Measurements from ENCODE around the gene CBFA2T2. TPM values are rescaled to one million over a fixed set of nuclear protein-coding genes. Genes with fewer than 3 reads are reported as not detected.
"Not testable (repeated sequence)": the region's sequence is repeated elsewhere in the genome, so short reads cannot be mapped to it uniquely, and the experiment has no call there.

The CBFA2T2 gene
- total RNA-seq, 2 donors from 2014 or later, result 8.3 to 10.7 TPM

DNA sequence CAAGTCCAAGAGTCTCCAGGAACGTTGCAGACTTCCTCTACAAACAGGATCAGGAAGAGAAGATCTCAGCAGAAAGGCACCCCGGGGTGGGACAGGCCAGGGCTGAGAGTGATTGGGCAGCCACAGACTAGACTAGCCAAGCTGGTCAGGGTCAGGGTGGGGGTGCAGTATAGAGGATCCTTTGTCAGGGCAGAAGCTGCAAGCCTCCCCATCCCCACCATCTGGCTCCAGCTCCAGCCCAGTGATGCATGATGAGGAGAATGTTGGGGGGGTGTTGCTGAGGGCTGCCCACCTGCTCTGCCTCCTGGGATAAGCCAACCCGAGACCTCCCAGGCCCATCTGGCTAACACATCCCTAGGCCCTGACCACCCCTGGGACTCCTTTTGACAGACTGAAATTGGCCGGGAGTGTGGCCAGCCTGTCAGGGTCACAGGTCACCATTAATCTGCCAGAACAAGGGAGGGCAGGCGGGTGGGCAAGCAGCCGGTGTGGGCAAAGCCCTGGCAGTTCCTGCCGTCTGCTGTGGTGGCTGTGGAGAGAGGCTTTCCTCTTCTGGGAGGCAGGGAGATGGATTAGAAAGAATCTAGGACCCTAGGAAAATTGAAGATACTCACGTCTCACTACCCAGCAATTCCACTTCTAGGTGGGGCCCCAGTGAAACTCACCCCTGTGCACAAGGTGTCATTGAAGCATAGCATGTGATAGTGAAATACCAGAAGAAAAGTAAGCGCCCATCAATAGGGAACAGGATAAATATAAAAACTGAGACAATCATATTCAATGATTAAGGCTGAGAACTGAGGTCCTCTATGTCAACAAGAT is 24.2 kb upstream of the CBFA2T2 start:
- no peak for DNase-seq
- peak; percentile 46 to 47 for ATAC-seq
- intact Hi-C loops (cut with DNase I), result no loop called here

DNA sequence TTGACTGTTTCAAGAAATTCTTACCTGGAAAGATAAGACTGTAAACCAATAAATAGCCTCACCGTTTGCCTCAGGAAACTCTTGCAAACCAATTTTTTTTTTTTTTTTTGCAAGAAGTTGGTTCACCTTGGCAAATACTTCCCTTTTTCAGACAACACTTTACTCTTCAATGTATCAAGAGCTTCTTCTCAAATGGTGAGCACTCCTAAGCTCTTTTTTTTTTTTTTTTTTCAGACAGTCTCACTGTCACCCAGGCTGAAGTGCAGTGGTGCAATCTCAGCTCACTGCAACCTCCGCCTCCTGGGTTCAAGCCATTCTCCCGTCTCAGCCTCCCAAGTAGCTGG is 23.6 kb upstream of the CBFA2T2 start:
- ATAC-seq (no peak), DNase-seq (no peak)
- intact Hi-C loops (cut with DNase I), result no loop called here

DNA sequence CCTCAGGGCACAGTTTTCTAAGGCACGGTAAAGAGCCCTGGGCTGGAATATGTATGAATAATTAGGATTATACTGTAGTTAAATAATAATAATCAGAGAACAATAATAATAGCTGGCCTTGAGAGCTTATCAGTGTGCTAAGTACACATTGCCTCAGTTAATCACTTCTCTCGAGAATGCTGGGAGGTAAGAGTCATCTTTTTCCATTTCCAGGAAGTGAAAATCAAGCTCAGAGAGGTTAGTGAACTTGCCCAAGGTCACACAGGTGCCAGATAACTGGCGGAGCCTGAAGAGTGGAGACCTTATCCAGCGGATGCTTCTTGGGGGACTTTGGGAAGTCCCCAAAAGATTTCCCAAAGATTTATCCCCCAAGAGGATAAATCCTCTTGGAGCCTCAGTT is 19.4 kb upstream of the CBFA2T2 start:
- no peak for ATAC-seq
- intact Hi-C loops (cut with DNase I), result no loop called here
- DNase-seq, result no peak

DNA sequence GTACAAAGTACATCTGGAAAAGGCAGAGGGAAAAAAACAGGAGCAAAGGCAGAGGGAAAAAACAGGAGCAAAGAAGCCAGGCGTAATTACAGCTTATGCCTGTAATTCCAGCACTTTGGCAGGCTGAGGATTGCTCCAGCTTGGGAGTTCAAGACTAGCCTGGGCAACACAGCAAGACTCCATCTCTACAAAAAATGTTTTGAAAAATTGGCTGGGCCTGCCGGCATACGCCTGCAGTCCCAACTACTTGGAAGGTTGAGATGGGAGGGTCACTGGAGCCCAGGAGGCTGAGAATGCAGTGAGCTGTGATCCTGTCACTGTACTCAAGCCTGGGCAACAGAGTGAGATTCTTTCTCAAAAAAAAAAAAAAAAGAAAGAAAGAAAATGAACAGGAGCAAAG is 19.0 kb upstream of the CBFA2T2 start:
- intact Hi-C loops (cut with DNase I), result no loop called here
- DNase-seq, result no peak
- no peak for ATAC-seq

DNA sequence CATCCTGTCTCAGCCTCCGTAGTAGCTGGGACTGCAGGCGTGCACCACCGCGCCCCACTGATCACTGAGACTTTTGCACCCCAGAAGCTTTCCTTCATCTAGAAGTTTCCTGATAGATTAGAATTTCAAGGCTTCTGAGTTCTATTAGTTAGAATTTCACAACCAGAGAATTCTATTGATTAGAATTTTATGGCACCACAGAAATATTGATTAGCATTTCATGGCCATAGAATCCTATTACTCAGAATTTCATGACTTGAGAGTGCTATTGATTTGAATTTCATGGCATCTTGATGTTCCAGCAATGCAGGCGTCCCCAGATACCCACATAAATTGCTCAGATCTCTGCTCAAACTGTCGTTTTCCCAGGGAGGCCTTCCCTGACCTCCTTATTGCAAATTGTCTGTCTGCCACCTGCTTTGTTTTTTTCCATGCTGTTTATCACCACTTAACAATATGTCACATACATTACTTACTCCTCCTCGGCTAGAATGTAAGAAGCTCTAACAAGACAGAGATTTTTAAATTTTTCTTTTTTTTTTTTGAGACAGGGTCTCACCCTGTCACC is 16.9 kb upstream of the CBFA2T2 start:
- DNase-seq, result no peak
- intact Hi-C loops (cut with DNase I), result no loop called here

GRCh38 chr20:33474097-33474873 is 15.6 kb upstream of the CBFA2T2 start:
- ATAC-seq, result no peak
- no peak for DNase-seq
- intact Hi-C loops (cut with DNase I), result no loop called here

More for the DNA sequence above, 16.9 kb upstream of the CBFA2T2 start:
- ATAC-seq, result no peak

GRCh38 chr20:33474963-33475362 is 14.9 kb upstream of the CBFA2T2 start:
- DNase-seq (no peak), ATAC-seq (no peak)
- intact Hi-C loops (cut with DNase I), result no loop called here

DNA sequence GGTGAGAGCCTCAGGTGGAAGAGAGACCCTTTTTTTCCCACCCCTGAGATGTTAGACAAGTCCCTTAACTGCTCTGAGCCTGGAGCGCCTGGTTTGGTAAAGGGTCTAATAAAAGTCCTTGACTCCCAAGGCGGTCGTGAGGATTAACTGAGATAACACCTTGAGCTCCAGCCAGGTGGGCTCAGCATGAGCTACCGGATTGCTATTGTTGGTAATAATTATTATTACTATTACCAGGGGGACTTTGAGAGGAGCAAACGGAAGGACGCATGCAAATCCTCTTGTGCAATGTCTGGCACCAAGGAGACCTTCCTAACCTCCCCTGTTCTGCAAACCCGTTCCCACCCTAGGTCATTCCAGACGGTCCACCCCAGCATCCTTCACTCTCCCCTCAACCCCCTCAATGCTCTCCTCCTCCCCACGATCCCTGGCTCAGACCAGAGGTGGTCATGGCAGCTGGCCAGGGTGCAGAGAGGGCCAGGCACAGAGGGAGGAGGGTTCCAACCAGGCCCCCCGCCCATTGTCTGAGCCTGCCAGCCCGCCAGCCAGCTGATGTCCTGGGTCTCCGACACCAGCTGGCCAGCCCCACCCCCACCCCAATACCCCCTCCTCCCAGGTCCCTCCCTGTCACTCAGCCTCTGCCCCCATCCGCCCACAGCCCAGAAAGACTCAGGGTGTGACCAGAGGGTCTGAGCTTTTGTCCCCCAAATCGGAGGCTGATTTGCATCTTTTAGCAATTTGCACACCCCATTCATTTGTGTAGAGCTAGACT is 14.3 kb upstream of the CBFA2T2 start:
- intact Hi-C loops (cut with DNase I), result no loop called here
- DNase-seq, result no peak
- ATAC-seq, result no peak

DNA sequence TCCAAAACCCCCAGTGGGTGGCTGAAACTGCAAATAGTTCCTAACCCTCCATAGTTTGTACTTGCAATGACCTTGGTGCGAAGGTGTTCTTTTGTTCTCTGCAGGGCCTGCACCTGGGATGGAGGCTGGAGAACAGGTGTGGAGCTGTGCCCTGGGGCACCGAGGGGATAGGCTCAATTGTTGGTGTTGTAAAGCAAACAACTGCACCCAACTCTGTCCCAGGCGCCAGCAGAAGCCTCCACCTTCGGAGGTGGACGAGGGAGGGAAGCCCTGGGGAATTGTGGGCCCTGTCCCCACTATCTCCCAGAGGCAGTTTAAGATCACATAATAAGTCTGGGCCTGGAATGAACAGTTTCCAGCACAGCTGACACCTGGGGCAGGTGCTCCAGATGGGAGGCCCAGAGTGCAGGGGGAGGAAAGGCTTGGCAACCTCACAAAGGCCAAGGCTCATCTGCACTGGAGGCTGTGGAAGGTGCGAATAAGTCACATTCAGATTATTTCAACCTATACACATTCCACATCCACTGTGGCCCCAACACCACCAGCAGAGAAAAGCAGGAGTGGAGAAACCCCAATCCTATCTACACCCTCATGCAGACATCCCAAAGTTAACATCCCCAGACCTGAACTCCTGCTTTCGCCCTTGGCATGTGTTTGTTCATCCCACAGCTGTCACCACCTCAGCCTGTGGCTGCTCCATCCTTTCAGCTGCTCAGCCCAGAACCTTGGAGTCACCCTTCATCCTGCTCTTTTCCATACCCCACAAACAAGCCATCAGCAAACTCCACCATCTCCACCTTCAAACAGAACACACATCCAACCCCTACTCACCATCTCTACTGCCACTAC is 12.3 kb upstream of the CBFA2T2 start:
- ATAC-seq (no peak), DNase-seq (no peak)
- intact Hi-C loops (cut with DNase I), result no loop called here

GRCh38 chr20:33480048-33480447 is 9.8 kb upstream of the CBFA2T2 start:
- intact Hi-C loops (cut with DNase I), result loop anchor here in 1 of 2 donors (10.0 kb wide), 1 partner anchor 185 kb away; the partner anchor contains the start of genes ACTL10 and C20orf144
- DNase-seq (no peak), ATAC-seq (no peak)

GRCh38 chr20:33481431-33481941 is 8.4 kb upstream of the CBFA2T2 start:
- ATAC-seq (no peak), DNase-seq (no peak)
- intact Hi-C loops (cut with DNase I), result loop anchor here in 1 of 2 donors (10.0 kb wide), 1 partner anchor 183 kb away; the partner anchor contains the start of genes ACTL10 and C20orf144

- ATAC-seq (no peak), DNase-seq (no peak)
- intact Hi-C loops (cut with DNase I), result loop anchor here in 1 of 2 donors (10.0 kb wide), 1 partner anchor 182 kb away; the partner anchor contains the start of genes ACTL10 and C20orf144
Measured at GRCh38 chr20:33482581-33482980, 7.3 kb upstream of the CBFA2T2 start.

GRCh38 chr20:33483186-33483585 is 6.7 kb upstream of the CBFA2T2 start:
- ATAC-seq, DNase-seq: not testable (repeated sequence)
- intact Hi-C loops (cut with DNase I), result loop anchor here in 1 of 2 donors (10.0 kb wide), 1 partner anchor 182 kb away; the partner anchor contains the start of genes ACTL10 and C20orf144

- ATAC-seq (no peak), DNase-seq (no peak)
- intact Hi-C loops (cut with DNase I), result loop anchor here in 1 of 2 donors (10.0 kb wide), 1 partner anchor 177 kb away; the partner anchor contains the start of genes ACTL10 and C20orf144
Measured at GRCh38 chr20:33488201-33488600, 1.7 kb upstream of the CBFA2T2 start.

GRCh38 chr20:33488661-33489494 is 1.0 kb upstream of the CBFA2T2 start:
- intact Hi-C loops (cut with DNase I), result loop anchor here in 1 of 2 donors (10.0 kb wide), 1 partner anchor 176 kb away; the partner anchor contains the start of genes ACTL10 and C20orf144

GRCh38 chr20:33489495-33490022 is 337 bp upstream of the CBFA2T2 start:
- ATAC-seq (peak; percentile 97 to 99), DNase-seq (peak; percentile 100)
- intact Hi-C loops (cut with DNase I), result loop anchor here in 1 of 2 donors (10.0 kb wide), 1 partner anchor 175 kb away; the partner anchor contains the start of genes ACTL10 and C20orf144

More at GRCh38 chr20:33488661-33489494, 1.0 kb upstream of the CBFA2T2 start:
- not testable (repeated sequence) for DNase-seq, ATAC-seq

All from left cardiac atrium (tissue), 4 donors.